Retinal pigment epithelial cell (primary cell): ENCODE results near the gene A1BG.

Source experiments
- DNase-seq: peaks from one replicate; pipeline ENCODE4 v3.0.0-alpha.2; 2010; ENCODE audit warnings: low read depth
- H3K4me3 ChIP-seq: 2 replicates; pipeline ENCODE4 v1.5.1; 2011; ENCODE audit warnings: mild to moderate bottlenecking, low read length, control low read depth, moderate library complexity
- CTCF ChIP-seq: conservative IDR thresholded peaks from 2 replicates; pipeline ENCODE4 v1.5.1; 2011; ENCODE audit warnings: low read depth, low read length, control low read depth, inconsistent platforms

Gene A1BG

GRCh38 chr19:58398087-58398486, 44.8 kb upstream of the A1BG start:
- TF ChIP-seq CTCF, result no peak
- no peak overlapping the region for H3K4me3 ChIP-seq
- no peak for DNase-seq

GRCh38 chr19:58397533-58398037, 44.3 kb upstream of the A1BG start:
- no peak overlapping the region for H3K4me3 ChIP-seq
- DNase-seq, result no peak
- TF ChIP-seq CTCF, result no peak

- no peak overlapping the region for H3K4me3 ChIP-seq
- DNase-seq, result no peak
- no peak for TF ChIP-seq CTCF
Observed at GRCh38 chr19:58396691-58397532, 43.6 kb upstream of the A1BG start.

GRCh38 chr19:58395979-58396627, 42.8 kb upstream of the A1BG start:
- DNase-seq, result no peak
- H3K4me3 ChIP-seq, result no peak overlapping the region
- TF ChIP-seq CTCF, result no peak

GRCh38 chr19:58395220-58395978, 42.1 kb upstream of the A1BG start, which contains the start of gene RNF225:
Gene RNF225 (plus strand): TSS chr19:58395656. CDS start chr19:58396090, 434 bp downstream.
- no peak within 1 kb of the TSS for H3K4me3 ChIP-seq
- no peak for TF ChIP-seq CTCF
- DNase-seq, result no peak

- no peak for TF ChIP-seq CTCF
- H3K4me3 ChIP-seq, result no peak overlapping the region
- DNase-seq, result no peak
Observed at GRCh38 chr19:58394821-58395219, 41.5 kb upstream of the A1BG start.
